Gastroesophageal sphincter (tissue), 3 donors: ENCODE results near the gene IFI27L2.

Source experiments
- POLR2AphosphoS5 ChIP-seq: sonication (generic); formaldehyde crosslinking; IDR thresholded peaks from one replicate; pipeline ENCODE4 v1.6.1; 2017; ENCODE audit warnings: antibody characterized with exemption
- TF ChIP-seq, protein P1 (sequence below), 4 experiments: fragments of 200-600 bp in 2 of 4; fragments of 450-650 bp in 2 of 4; sonication (generic) in 1 of 4; IDR thresholded peaks; one replicate each; pipeline ENCODE4 v1.5.1; 2017 to 2019; ENCODE audit warnings: antibody characterized with exemption in 4 of 4, mild to moderate bottlenecking in 2 of 4, moderate library complexity in 2 of 4

DNA sequence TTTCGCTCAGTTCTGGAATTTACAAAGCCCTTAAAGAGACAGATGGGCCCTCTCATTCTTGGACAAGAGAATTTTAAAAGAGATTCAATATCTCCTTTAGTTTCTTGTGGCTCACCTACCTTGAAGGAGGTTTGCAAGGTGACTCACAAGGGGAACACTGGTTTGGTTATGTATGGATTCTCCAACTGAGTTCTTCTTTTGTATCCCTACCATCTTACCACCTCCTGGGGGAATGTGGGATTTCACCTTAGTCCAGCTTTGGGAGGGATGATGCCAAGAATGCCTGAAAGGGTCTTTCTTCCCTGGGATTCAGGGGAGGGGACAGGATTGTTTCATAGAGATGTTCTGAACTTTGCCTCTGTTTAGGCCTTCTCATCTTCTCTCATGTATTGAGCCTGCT is 48.4 kb upstream of the IFI27L2 start:
- TF ChIP-seq POLR2AphosphoS5, result no peak
- TF ChIP-seq, protein P1, sequence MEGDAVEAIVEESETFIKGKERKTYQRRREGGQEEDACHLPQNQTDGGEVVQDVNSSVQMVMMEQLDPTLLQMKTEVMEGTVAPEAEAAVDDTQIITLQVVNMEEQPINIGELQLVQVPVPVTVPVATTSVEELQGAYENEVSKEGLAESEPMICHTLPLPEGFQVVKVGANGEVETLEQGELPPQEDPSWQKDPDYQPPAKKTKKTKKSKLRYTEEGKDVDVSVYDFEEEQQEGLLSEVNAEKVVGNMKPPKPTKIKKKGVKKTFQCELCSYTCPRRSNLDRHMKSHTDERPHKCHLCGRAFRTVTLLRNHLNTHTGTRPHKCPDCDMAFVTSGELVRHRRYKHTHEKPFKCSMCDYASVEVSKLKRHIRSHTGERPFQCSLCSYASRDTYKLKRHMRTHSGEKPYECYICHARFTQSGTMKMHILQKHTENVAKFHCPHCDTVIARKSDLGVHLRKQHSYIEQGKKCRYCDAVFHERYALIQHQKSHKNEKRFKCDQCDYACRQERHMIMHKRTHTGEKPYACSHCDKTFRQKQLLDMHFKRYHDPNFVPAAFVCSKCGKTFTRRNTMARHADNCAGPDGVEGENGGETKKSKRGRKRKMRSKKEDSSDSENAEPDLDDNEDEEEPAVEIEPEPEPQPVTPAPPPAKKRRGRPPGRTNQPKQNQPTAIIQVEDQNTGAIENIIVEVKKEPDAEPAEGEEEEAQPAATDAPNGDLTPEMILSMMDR (IDR thresholded peaks at IDR 0.05), result no peak
